Right atrium auricular region (tissue), 2 donors: ENCODE results near the gene APOA1. TPM values are rescaled to one million over a fixed set of nuclear protein-coding genes. Genes with fewer than 3 reads are reported as not detected.

Experiments used
- DNase-seq: peaks from one replicate; pipeline ENCODE4 v3.0.0-alpha.2; 2019; ENCODE audit warnings: low spot score
- H3K27ac ChIP-seq, 2 donors: fragments of 200-600 bp; sonication (generic); 1 replicate in 1 of 2; 2 replicates in 1 of 2; pipeline ENCODE4 v1.5.1; 2016 to 2019
- H3K27me3 ChIP-seq, 2 donors: fragments of 200-600 bp; sonication (generic); one replicate each; pipeline versions ENCODE4 v1.5.1 to v1.6.0; 2017 to 2019
- H3K36me3 ChIP-seq: fragments of 200-600 bp; sonication (generic); one replicate; pipeline ENCODE4 v1.5.1; 2016
- H3K4me1 ChIP-seq, 2 donors: fragments of 200-600 bp; sonication (generic); one replicate each; pipeline versions ENCODE4 v1.5.1 to v1.6.0; 2017 to 2019
- H3K4me3 ChIP-seq, 2 donors: fragments of 200-600 bp; sonication (generic); 1 replicate in 1 of 2; 2 replicates in 1 of 2; pipeline ENCODE4 v1.5.1; 2017 to 2019; ENCODE audit warnings: mild to moderate bottlenecking in 1 of 2, moderate library complexity in 1 of 2
- H3K9me3 ChIP-seq, 2 donors: fragments of 200-600 bp; sonication (generic); one replicate each; pipeline ENCODE4 v1.5.1; 2019
- total RNA-seq, 2 donors: library from RNA; depleted of rRNA; stranded (reverse); fragments of >200 nt; gene quantifications; one replicate each; pipeline ENCODE4 v1.1.0, GENCODE V29; 2016
- TF ChIP-seq, protein P1 (sequence below), 2 donors: fragments of 200-600 bp; sonication (generic); IDR thresholded peaks; one replicate each; pipeline ENCODE4 v1.5.1; 2019; ENCODE audit warnings: antibody characterized with exemption in 2 of 2

Gene APOA1
- total RNA-seq, 2 donors from 2014 or later = 4.5 to 9.5 TPM

DNA sequence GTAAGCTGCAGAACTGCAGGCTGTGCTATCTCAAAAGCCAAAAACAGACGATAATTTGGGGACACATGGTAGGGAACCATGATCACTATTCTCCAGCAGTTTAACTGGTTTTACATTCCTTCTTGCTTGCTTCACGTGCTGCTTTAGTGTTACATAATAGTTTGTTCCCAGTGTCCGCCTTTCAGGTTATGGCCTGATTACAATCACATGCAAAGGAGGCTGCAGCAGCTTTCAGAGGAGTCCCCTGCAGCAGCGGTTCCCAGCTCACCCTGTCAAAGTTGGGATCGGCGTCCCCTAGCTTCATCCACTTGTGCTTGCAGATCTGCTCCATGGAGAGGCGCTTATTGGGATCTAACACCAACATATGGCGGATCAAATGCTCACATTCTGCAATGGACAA is 39.2 kb upstream of the APOA1 start:
- Histone ChIP-seq H3K4me1 (peaks cover 0 to 32% of the 10 kb centered on the region in 2 donors), H3K9me3 (no peaks in the 10 kb centered on the region), H3K27me3 (no peaks in the 10 kb centered on the region), H3K36me3 (peaks cover 24% of the 10 kb centered on the region), H3K4me3 (no peak overlapping the region), H3K27ac (no peak overlapping the region)
- DNase-seq = no peak
- TF ChIP-seq, protein P1, sequence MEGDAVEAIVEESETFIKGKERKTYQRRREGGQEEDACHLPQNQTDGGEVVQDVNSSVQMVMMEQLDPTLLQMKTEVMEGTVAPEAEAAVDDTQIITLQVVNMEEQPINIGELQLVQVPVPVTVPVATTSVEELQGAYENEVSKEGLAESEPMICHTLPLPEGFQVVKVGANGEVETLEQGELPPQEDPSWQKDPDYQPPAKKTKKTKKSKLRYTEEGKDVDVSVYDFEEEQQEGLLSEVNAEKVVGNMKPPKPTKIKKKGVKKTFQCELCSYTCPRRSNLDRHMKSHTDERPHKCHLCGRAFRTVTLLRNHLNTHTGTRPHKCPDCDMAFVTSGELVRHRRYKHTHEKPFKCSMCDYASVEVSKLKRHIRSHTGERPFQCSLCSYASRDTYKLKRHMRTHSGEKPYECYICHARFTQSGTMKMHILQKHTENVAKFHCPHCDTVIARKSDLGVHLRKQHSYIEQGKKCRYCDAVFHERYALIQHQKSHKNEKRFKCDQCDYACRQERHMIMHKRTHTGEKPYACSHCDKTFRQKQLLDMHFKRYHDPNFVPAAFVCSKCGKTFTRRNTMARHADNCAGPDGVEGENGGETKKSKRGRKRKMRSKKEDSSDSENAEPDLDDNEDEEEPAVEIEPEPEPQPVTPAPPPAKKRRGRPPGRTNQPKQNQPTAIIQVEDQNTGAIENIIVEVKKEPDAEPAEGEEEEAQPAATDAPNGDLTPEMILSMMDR (IDR thresholded peaks at IDR 0.05) = no peak

DNA sequence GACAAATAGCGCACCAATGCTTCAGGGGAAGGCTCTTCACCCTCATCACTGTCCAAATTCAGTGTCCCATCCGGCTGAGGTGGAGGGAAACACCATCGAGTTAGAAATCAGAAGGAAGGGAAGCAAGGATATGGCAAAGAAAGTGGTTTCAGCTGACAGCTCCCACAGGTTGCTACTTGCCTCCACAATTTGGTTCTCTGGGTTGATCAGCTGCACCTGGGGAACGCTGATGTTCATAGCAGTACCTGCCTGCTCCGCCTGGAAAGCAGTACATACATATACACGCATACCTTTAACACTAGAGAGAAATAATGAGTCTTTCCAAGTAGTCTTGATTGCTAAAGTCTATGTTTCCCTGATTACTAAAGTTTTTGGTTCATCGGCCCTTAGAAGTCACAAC is 37.8 kb upstream of the APOA1 start:
- Histone ChIP-seq H3K27me3 (no peaks in the 10 kb centered on the region), H3K4me1 (peaks cover 0 to 38% of the 10 kb centered on the region in 2 donors), H3K27ac (peak overlapping the region in 1 of 2 donors; percentile 78), H3K36me3 (peaks cover 25% of the 10 kb centered on the region), H3K9me3 (no peaks in the 10 kb centered on the region), H3K4me3 (no peak overlapping the region)
- TF ChIP-seq, protein P1 (IDR thresholded peaks at IDR 0.05) = no peak
- DNase-seq = no peak

DNA sequence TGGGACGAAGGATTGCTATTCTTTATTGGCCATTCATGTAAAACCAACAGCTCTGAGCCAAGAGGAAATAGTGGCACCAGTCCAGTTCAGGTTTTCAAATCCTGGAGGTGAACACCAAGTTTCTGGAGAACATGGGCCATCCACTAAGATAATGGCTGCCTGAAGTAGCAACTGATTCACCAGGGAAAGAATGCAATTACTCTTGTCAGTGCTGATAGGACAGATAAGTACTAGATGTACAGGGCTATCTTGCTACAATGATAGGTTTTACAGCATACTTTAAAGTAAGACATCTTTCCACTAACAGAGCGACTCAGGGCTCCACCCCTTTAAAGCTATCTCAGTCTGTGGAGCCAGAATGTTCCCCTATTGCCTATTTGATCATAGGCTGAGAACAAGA is 36.8 kb upstream of the APOA1 start:
- no peaks in the 10 kb centered on the region for H3K27me3 ChIP-seq
- no peak for DNase-seq
- TF ChIP-seq, protein P1 (IDR thresholded peaks at IDR 0.05) = no peak
- no peaks in the 10 kb centered on the region for H3K9me3 ChIP-seq
- peaks cover 34% of the 10 kb centered on the region for H3K36me3 ChIP-seq
- peaks cover 0 to 40% of the 10 kb centered on the region in 2 donors for H3K4me1 ChIP-seq
- H3K27ac ChIP-seq = peak overlapping the region in 1 of 2 donors; percentile 78
- peak overlapping the region in 1 of 2 donors; percentile 5 for H3K4me3 ChIP-seq

DNA sequence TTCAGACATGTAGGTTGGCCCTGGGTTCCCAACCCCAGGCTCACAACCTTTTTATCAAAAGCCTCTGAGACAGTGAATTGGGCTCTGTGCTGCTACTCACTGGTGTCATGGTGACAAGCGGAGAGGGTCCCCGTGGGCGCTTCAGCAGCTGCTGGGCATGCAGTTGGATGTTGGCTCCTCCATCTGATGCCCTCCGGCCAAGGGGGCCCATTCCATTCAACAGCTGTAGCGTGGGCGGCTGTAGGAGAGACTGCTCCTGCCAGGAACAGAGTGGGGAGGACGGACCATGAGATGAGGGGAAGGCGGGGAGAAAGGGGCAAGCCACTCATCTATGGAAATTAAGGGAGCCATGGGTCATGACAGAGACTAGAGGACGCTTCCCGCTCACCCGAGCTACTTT is 36.0 kb upstream of the APOA1 start:
- Histone ChIP-seq H3K4me1 (peaks cover 0 to 40% of the 10 kb centered on the region in 2 donors), H3K27ac (no peak overlapping the region), H3K27me3 (no peaks in the 10 kb centered on the region), H3K9me3 (no peaks in the 10 kb centered on the region), H3K4me3 (no peak overlapping the region), H3K36me3 (peaks cover 39% of the 10 kb centered on the region)
- no peak for DNase-seq
- TF ChIP-seq, protein P1 (IDR thresholded peaks at IDR 0.05) = no peak

DNA sequence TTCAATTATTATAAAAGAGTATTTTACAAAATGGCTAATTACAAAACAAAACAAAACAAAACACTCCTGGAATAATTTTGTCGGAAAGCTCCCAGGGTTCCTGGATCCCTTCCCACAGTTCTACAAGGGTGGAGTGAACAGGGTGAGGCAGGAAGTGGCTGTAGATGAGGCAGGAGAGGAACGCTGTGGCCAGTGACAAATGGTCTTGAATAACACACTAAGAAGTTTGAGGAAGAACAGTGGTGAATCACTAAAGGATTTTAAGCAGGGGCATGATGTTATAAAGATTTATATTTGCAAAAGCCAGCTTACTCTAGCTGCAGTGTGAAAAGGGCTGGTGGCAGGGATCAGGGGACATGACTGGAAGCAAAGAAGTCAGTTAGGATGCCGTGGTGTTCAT is 33.8 kb upstream of the APOA1 start:
- H3K36me3 ChIP-seq = peaks cover 39% of the 10 kb centered on the region
- DNase-seq = peak; percentile 63
- peaks cover 0 to 55% of the 10 kb centered on the region in 2 donors for H3K4me1 ChIP-seq
- TF ChIP-seq, protein P1 (IDR thresholded peaks at IDR 0.05) = no peak
- H3K4me3 ChIP-seq = no peak overlapping the region
- H3K27me3 ChIP-seq = no peaks in the 10 kb centered on the region
- H3K27ac ChIP-seq = peak overlapping the region; percentile 14 to 26
- H3K9me3 ChIP-seq = no peaks in the 10 kb centered on the region

DNA sequence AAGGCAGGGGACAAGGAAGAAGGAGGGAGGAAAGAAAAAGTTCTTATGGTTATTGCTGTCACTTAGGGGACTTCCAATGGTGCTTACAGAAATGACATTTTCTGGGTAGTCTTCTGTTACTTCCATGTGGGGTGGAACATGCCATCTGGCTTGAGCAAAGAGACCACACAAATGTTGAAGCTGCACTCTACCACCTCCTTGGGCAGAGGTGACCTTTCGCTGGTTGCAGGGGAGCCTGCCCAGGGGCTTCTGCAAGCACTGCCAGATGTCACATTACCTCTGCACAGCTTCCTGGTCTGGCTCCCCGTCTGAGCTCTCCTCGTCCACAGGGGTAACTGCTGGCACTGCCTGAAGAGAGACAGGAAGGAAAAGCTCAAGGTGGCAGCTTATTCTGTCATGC is 32.6 kb upstream of the APOA1 start:
- H3K27ac ChIP-seq = no peak overlapping the region
- H3K4me1 ChIP-seq = peaks cover 0 to 54% of the 10 kb centered on the region in 2 donors
- no peaks in the 10 kb centered on the region for H3K27me3 ChIP-seq
- peaks cover 32% of the 10 kb centered on the region for H3K36me3 ChIP-seq
- H3K4me3 ChIP-seq = no peak overlapping the region
- no peaks in the 10 kb centered on the region for H3K9me3 ChIP-seq
- TF ChIP-seq, protein P1 (IDR thresholded peaks at IDR 0.05) = no peak
- DNase-seq = no peak
